Gastrocnemius medialis (tissue), 4 donors: Measurements from ENCODE around the gene ASXL1. TPM values are rescaled to one million over a fixed set of nuclear protein-coding genes. Genes with fewer than 3 reads are reported as not detected.

Experiments
- ATAC-seq, 2 donors: fragments of 150-250 bp; one replicate each; pipeline ENCODE4 v1.9.1; 2016
- DNase-seq, 2 donors: peaks; one replicate each; pipeline ENCODE4 v3.0.0-alpha.2; 2019
- H3K27ac ChIP-seq, 4 donors: fragments of 200-600 bp; sonication (generic); 1 replicate in 1 of 4; 2 replicates in 3 of 4; pipeline ENCODE4 v1.5.1; 2016 to 2018; ENCODE audit warnings: mild to moderate bottlenecking in 2 of 4, moderate library complexity in 1 of 4
- H3K27me3 ChIP-seq, 3 donors: fragments of 200-600 bp; sonication (generic) in 2 of 3; 1 replicate in 1 of 3; 2 replicates in 2 of 3; pipeline versions ENCODE4 v1.5.1 to v1.6.0; 2016 to 2019; ENCODE audit warnings: mild to moderate bottlenecking in 1 of 3, moderate library complexity in 1 of 3
- H3K36me3 ChIP-seq, 2 donors: fragments of 200-600 bp; sonication (generic) in 1 of 2; one replicate each; pipeline ENCODE4 v1.5.1; 2017 to 2018
- H3K4me1 ChIP-seq, 2 donors: fragments of 200-600 bp; sonication (generic) in 1 of 2; one replicate each; pipeline ENCODE4 v1.5.1; 2016 to 2017; ENCODE audit warnings: mild to moderate bottlenecking in 2 of 2
- H3K4me3 ChIP-seq, 4 donors: fragments of 200-600 bp; sonication (generic) in 3 of 4; 1 replicate in 1 of 4; 2 replicates in 3 of 4; pipeline ENCODE4 v1.5.1; 2016 to 2019; ENCODE audit warnings: mild to moderate bottlenecking in 2 of 4
- H3K9me3 ChIP-seq, 3 donors: fragments of 200-600 bp; sonication (generic) in 2 of 3; 1 replicate in 1 of 3; 2 replicates in 2 of 3; pipeline ENCODE4 v1.5.1; 2016 to 2019
- POLR2A ChIP-seq, 2 donors: fragments of 450-650 bp; IDR thresholded peaks; one replicate each; pipeline ENCODE4 v1.6.1; 2017; ENCODE audit warnings: antibody characterized with exemption in 2 of 2, mild to moderate bottlenecking in 2 of 2, moderate library complexity in 2 of 2
- in situ Hi-C, 4 donors: fragments of 200-750 bp; cut with MboI; loops; one replicate each; pipeline versions ENCODE4 v1.15.0 to v1.8.0; 2017; ENCODE audit warnings: low sequenced_read_pairs in 4 of 4
- intact Hi-C: fragments of 100-400 bp; cut with DNase I; formaldehyde crosslinking; loops from one replicate; pipeline ENCODE4 v1.15.1; 2023; ENCODE audit warnings: low total_unique reads
- total RNA-seq, 4 donors: library from RNA; depleted of rRNA; stranded (reverse); fragments of >200 nt; gene quantifications; one replicate each; pipeline versions ENCODE4 v1.1.0 to v1.2.3, GENCODE V29; 2016
- TF ChIP-seq, protein P1 (sequence below), 5 experiments: fragments of 450-650 bp in 3 of 5; fragments of 200-600 bp in 2 of 5; sonication (generic) in 2 of 5; IDR thresholded peaks in 4 of 5; conservative IDR thresholded peaks in 1 of 5; 1 replicate in 4 of 5; 2 replicates in 1 of 5; pipeline ENCODE4 v1.5.1; 2016 to 2019; ENCODE audit warnings: antibody characterized with exemption in 5 of 5, mild to moderate bottlenecking in 3 of 5, moderate library complexity in 3 of 5

Gene ASXL1
- total RNA-seq, 4 donors from 2014 or later = 21.8 to 36.6 (median 28.4) TPM

DNA sequence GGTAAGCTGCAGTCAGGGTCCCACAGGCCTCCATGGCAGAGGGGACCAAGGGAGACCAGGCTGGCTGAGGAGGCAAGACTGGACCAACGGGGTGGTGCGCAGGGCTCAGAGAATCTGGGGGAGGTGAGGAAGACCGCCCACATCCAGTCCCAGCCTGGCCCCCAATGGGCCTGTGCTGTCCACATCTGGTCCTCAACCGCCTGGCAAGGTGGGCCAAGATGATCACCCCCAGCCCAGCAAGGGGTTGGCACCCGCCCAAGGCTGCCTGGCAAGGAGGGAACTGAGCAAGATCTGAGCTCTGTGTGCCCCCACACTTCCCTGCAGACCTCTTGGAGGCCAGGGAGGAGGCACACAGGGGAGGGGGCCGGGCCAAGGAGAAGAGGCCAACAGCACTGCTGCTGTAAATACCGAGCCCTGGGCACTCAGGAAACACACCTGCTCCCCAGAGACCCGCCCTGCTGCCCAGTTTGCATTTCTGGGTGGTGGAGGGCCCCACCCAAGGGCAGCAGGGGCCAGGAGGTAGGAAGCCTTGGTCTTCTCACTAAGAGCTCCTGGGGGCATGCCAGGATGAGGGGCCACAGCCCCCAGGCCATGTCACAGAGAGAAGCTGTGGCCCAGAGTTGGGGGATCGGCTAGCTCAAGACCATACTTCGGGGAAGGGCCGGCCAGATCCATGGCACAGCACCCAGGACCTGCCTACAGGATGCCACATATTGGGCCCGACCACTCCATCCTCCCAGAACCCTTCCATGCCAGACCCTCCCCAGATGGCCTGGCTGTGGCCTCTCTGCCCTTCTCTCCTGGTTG lies 109.6 kb downstream of the ASXL1 start:
- Histone ChIP-seq H3K27ac (no peak overlapping the region), H3K9me3 (no peaks in the 10 kb centered on the region), H3K4me1 (peaks cover 0 to 7% of the 10 kb centered on the region in 2 donors), H3K36me3 (no peaks in the 10 kb centered on the region), H3K4me3 (no peak overlapping the region), H3K27me3 (no peaks in the 10 kb centered on the region)
- no peak for TF ChIP-seq POLR2A (IDR thresholded peaks at IDR 0.05)
- TF ChIP-seq, protein P1, sequence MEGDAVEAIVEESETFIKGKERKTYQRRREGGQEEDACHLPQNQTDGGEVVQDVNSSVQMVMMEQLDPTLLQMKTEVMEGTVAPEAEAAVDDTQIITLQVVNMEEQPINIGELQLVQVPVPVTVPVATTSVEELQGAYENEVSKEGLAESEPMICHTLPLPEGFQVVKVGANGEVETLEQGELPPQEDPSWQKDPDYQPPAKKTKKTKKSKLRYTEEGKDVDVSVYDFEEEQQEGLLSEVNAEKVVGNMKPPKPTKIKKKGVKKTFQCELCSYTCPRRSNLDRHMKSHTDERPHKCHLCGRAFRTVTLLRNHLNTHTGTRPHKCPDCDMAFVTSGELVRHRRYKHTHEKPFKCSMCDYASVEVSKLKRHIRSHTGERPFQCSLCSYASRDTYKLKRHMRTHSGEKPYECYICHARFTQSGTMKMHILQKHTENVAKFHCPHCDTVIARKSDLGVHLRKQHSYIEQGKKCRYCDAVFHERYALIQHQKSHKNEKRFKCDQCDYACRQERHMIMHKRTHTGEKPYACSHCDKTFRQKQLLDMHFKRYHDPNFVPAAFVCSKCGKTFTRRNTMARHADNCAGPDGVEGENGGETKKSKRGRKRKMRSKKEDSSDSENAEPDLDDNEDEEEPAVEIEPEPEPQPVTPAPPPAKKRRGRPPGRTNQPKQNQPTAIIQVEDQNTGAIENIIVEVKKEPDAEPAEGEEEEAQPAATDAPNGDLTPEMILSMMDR (IDR thresholded peaks at IDR 0.05 in 4 of 5, conservative IDR thresholded peaks at IDR 0.05 in 1 of 5) = no peak
- ATAC-seq = no peak
- DNase-seq = no peak
- in situ Hi-C loops (no loop called here), intact Hi-C loops (no loop called here)

GRCh38 chr20:32468313-32468640 lies 110.1 kb downstream of the ASXL1 start:
- no peaks in the 10 kb centered on the region for H3K9me3 ChIP-seq
- H3K27ac ChIP-seq = no peak overlapping the region
- H3K4me1 ChIP-seq = peaks cover 0 to 7% of the 10 kb centered on the region in 2 donors
- no peak for DNase-seq
- H3K36me3 ChIP-seq = no peaks in the 10 kb centered on the region
- no peak for ATAC-seq
- no peaks in the 10 kb centered on the region for H3K27me3 ChIP-seq
- intact Hi-C loops (no loop called here), in situ Hi-C loops (no loop called here)
- no peak for TF ChIP-seq POLR2A (IDR thresholded peaks at IDR 0.05)
- TF ChIP-seq, protein P1 (IDR thresholded peaks at IDR 0.05 in 4 of 5, conservative IDR thresholded peaks at IDR 0.05 in 1 of 5) = no peak
- no peak overlapping the region for H3K4me3 ChIP-seq

DNA sequence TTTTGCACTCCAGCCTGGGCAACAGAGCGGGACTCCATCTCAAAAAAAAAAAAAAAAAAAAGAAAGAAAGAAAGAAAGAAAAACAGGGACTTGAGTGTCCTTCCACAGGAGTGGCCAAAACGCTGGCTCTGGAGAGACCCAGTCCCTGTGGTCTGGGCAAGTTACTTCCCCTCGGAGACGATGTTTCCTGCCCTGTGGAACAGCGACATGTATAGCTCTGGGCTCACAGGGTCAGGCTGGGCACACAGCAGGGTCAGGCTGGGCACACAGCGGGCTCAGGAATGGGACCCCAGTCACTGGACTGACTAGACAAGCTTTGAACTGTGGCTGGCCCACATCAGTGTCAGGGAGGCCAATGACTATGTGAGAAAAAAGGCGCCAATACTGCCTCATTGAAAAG lies 110.7 kb downstream of the ASXL1 start:
- intact Hi-C loops (no loop called here), in situ Hi-C loops (no loop called here)
- Histone ChIP-seq H3K27me3 (no peaks in the 10 kb centered on the region), H3K9me3 (no peaks in the 10 kb centered on the region), H3K27ac (peak overlapping the region in 1 of 4 donors; percentile 55), H3K36me3 (no peaks in the 10 kb centered on the region), H3K4me1 (peaks cover 0 to 13% of the 10 kb centered on the region in 2 donors), H3K4me3 (no peak overlapping the region)
- DNase-seq (no peak), ATAC-seq (no peak)
- TF ChIP-seq, protein P1 (IDR thresholded peaks at IDR 0.05 in 4 of 5, conservative IDR thresholded peaks at IDR 0.05 in 1 of 5) = no peak
- TF ChIP-seq POLR2A (IDR thresholded peaks at IDR 0.05) = no peak

GRCh38 chr20:32470025-32470861 lies 112.1 kb downstream of the ASXL1 start:
- Histone ChIP-seq H3K4me3 (no peak overlapping the region), H3K36me3 (no peaks in the 10 kb centered on the region), H3K27me3 (peaks cover 0 to 4% (median 0%) of the 10 kb centered on the region in 3 donors), H3K4me1 (peaks cover 12 to 20% of the 10 kb centered on the region in 2 donors), H3K27ac (peak overlapping the region in 3 of 4 donors; percentile 17 to 70 (median 55)), H3K9me3 (no peaks in the 10 kb centered on the region)
- intact Hi-C loops (no loop called here), in situ Hi-C loops (no loop called here)
- no peak for ATAC-seq
- no peak for DNase-seq
- no peak for TF ChIP-seq POLR2A (IDR thresholded peaks at IDR 0.05)
- TF ChIP-seq, protein P1 (IDR thresholded peaks at IDR 0.05 in 4 of 5, conservative IDR thresholded peaks at IDR 0.05 in 1 of 5) = peak in 4 of 5 experiments; percentile 3 to 50 (median 30)
